ENCODE results near the gene SRSF10. TPM values are rescaled to one million over a fixed set of nuclear protein-coding genes. Genes with fewer than 3 reads are reported as not detected.

The SRSF10 gene
- total RNA-seq, result 100 to 1,000 TPM in 1 of 2 donors, 10 to 100 TPM in 1; 60.9 to 100 TPM

DNA sequence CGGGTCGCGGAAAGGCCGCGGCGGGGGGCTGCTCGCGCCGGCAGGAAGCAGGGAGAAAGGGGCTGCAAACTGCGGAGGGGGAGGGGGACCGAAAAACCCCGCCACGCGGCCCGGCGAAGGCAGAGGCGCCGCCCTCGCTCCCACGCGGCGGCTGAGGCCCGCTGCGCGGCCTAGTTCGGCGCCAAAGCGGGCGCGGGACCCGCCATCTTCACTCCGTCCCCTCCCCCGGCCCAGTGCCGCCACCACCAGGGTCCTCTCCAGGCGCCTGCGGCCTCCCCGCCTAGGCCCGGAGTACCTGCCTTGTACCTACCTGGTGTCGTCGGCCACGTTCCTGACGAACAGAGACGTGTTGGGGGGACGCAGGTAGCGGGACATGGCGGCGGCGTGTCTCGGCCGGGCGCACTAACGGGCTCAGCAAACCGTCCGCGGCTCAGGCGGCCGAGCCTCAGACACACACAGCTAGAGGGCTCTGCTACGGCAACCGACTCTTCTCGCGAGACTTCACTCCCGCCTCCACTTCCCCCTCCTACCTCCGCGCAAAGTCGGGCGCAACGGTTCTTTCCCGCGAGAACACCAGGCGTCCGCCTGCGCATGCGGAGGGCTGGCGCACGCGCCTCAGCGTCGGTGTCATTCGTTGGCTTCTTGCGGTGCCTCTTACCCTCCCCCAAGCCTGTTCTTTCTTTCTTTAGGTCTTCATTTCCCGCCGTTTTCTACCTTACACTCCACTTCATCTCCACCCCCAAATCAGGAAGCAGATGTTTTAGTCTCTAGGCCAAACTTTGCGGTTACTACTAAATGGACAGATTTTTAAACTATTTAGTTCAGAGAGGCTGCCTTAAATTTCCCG, at the start of gene SRSF10:
Gene SRSF10 (minus strand): TSS at position 447 of the 847 bp plus-strand sequence. CDS start 72 bp downstream, at position 375.

DNA sequence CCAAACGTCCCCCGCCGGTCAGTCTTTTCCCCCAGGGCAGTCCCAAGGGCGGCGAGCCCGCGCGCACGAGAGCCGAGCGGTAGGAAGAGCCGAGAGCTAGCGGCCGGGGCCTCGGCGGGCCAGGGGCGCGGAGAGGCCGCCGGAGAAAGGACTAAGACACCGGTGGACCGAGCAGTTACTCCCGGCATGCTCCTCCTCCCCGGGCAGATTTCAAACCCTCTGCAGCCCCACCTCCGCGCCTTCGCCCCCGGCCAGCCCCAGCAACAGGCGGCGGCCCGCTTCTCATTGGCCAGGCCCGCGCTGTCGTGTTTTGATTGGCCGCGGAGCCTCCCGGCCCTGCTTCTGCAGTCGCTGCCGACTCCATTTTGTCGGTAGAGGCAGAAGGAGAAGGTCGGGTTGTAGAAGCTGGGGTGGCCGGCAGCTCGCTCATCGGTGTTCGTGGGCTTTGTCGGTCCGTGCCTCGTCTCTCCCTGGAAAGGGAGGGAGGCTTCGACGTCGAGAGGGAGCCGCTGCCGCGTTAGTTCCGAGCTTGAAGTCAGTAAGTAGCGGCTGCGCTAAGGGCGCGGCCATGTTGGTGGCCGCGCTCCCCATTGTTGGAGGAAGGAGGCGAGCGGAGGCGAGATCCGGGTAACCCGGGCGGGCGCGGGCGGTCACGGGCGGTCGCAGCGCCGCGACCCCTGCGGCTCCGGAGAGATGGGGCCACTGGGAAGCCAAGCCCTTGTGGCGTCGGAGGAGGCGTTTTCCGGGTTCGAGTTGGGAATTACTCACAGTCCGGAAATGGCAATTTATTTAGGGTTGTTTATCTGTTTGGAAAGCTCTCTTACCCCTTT, 20.5 kb downstream of the SRSF10 start, which contains the start of gene PNRC2:
Gene PNRC2 (plus strand): TSS at position 368 of the 830 bp plus-strand sequence. CDS start 1,630 bp downstream, outside the sequence.

Small RNAs within 50 kb of the gene (small RNA-seq; reads per million reads assigned to genes)
- gene MIR378F, result 0 reads per million in 2 donors

Other genes starting within 250 kb of the SRSF10 start
- 10 to 100 TPM; 55.1 to 60.3 TPM for gene ELOA, start 236.9 kb downstream of the SRSF10 start, total RNA-seq
- 10 to 100 TPM; 37.6 to 42.0 TPM for gene PITHD1, start 201.9 kb downstream of the SRSF10 start, total RNA-seq
- 10 to 100 TPM; 69.5 to 93.2 TPM for gene LYPLA2, start 189.2 kb downstream of the SRSF10 start, total RNA-seq
- 10 to 100 TPM; 34.8 to 71.6 TPM for gene GALE, start 179.6 kb downstream of the SRSF10 start, total RNA-seq
- 10 to 100 TPM; 22.3 to 33.0 TPM for gene HMGCL, start 154.9 kb downstream of the SRSF10 start, total RNA-seq
- 10 to 100 TPM; 10.7 to 16.9 TPM for gene FUCA1, start 112.0 kb downstream of the SRSF10 start, total RNA-seq
- gene CNR2, start 67.0 kb downstream of the SRSF10 start, total RNA-seq, result not detected
- 10 to 100 TPM; 64.0 to 67.9 TPM for gene PNRC2, start 20.5 kb downstream of the SRSF10 start, total RNA-seq
- not detected for gene MYOM3, start 131.8 kb upstream of the SRSF10 start, total RNA-seq
- under 1 TPM in 1 of 2 donors, not detected in 1; under 0.01 TPM for gene IL22RA1, start 162.8 kb upstream of the SRSF10 start, total RNA-seq
- gene IFNLR1, start 207.0 kb upstream of the SRSF10 start, total RNA-seq, result under 1 TPM; 0.33 to 0.34 TPM

Data from melanocyte of skin (primary cell).